Transverse colon (tissue), 3 donors: ENCODE data around the gene SLC16A12.
"Not testable (repeated sequence)": the region's sequence is repeated elsewhere in the genome, so short reads cannot be mapped to it uniquely, and the experiment has no call there.

Experiments
- CTCF ChIP-seq, 5 experiments: fragments of 200-600 bp in 3 of 5; fragments of 450-650 bp in 2 of 5; sonication (generic) in 3 of 5; IDR thresholded peaks; 1 replicate in 2 of 5; 2 replicates in 3 of 5; pipeline ENCODE4 v1.5.1; 2016 to 2017; ENCODE audit warnings: antibody characterized with exemption in 5 of 5, inconsistent platforms in 3 of 5, mild to moderate bottlenecking in 2 of 5, moderate library complexity in 1 of 5
- EP300 ChIP-seq: sonication (generic); formaldehyde crosslinking; IDR thresholded peaks from one replicate; pipeline ENCODE4 v1.6.1; 2017; ENCODE audit warnings: antibody characterized with exemption, low read depth
- POLR2A ChIP-seq: fragments of 450-650 bp; IDR thresholded peaks from one replicate; pipeline ENCODE4 v1.6.1; 2016; ENCODE audit warnings: antibody characterized with exemption, mild to moderate bottlenecking, moderate library complexity

GRCh38 chr10:89406178-89406577 is 129.2 kb downstream of the SLC16A12 start:
- TF ChIP-seq CTCF (IDR thresholded peaks at IDR 0.05); EP300; POLR2A: not testable (repeated sequence)
